ENCODE results near the gene NCKAP5. TPM values are rescaled to one million over a fixed set of nuclear protein-coding genes. Genes with fewer than 3 reads are reported as not detected.

The NCKAP5 gene
- total and polyA plus RNA-seq, 7 experiments from 2014 or later = 0.12 TPM; not detected in 6

DNA sequence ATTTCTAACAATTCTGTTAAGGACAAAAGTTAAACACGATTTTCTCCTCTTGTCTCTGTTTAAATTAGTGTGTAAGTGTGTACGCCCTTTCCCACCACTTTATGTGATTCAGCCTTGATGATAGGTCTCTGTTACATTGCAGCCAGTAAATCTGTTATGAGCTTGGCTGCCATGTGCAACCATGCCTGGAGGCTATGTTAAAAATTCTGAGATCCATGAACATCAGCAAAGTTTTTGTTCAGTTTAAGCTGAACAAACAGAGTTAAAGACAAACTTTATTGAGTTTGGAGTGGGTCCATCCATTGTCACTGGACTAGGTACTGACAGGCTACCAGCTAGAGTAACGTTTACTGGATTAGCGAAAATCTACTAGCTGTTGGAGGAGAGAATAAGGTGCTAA is 110.4 kb downstream of the NCKAP5 start:
- no peaks in the 10 kb centered on the region for H3K4me1 Mint-ChIP-seq
- ATAC-seq (no peak), DNase-seq (no peak)
- no peaks in the 10 kb centered on the region for H3K27me3 ChIP-seq (ENCODE audit: control insufficient read depth in 2 of 2, insufficient read depth in 2 of 2, low read length in 2 of 2)
- intact Hi-C loops (cut with micrococcal nuclease) = no loop called here
- H3K9me3 Mint-ChIP-seq = peaks cover 0 to 12% (median 2%) of the 10 kb centered on the region in 11 donors
- no peak overlapping the region for H3K27ac ChIP-seq (ENCODE audit: low read depth, low read length)
- H3K36me3 ChIP-seq (ENCODE audit: control insufficient read depth in 2 of 3, insufficient read depth in 3 of 3, low read length in 3 of 3) = no peaks in the 10 kb centered on the region
- H3K36me3 Mint-ChIP-seq = no peaks in the 10 kb centered on the region
- H3K27me3 Mint-ChIP-seq = no peaks in the 10 kb centered on the region
- POLR2A ChIA-PET = no interaction called here
- no peak overlapping the region for H3K27ac Mint-ChIP-seq
- CTCF ChIA-PET = no interaction called here
- no peaks in the 10 kb centered on the region for H3K9me3 ChIP-seq (ENCODE audit: control insufficient read depth in 2 of 3, low read length in 3 of 3)
- H3K4me3 ChIP-seq (ENCODE audit: low read length) = no peak overlapping the region
- no peak overlapping the region for H3K4me3 Mint-ChIP-seq
- H3K4me1 ChIP-seq (ENCODE audit: control insufficient read depth in 2 of 2, insufficient read depth in 2 of 2, low read length in 2 of 2) = no peaks in the 10 kb centered on the region

DNA sequence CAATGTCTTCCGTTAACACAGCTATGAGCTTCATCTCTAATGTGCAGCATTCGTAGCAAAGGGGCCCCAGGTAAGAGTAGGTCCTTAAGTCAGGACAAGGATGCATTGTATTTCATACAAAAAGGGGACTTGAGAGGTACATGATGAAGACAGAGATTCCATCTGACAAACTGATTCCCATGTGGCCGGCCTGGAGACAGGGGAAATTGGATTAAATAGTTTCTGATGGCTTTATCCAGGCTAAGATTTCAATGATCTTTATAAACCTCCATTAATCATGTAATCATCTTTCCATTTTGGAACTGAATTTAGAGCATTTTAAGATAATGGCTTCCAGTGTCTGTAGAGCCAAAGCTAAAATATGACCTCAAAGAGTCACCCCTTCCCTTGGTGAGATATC is 111.3 kb downstream of the NCKAP5 start:
- Histone ChIP-seq H3K4me3 (ENCODE audit: low read length) (no peak overlapping the region), H3K9me3 (ENCODE audit: control insufficient read depth in 2 of 3, low read length in 3 of 3) (no peaks in the 10 kb centered on the region), H3K27ac (ENCODE audit: low read depth, low read length) (no peak overlapping the region), H3K4me1 (ENCODE audit: control insufficient read depth in 2 of 2, insufficient read depth in 2 of 2, low read length in 2 of 2) (no peaks in the 10 kb centered on the region), H3K36me3 (ENCODE audit: control insufficient read depth in 2 of 3, insufficient read depth in 3 of 3, low read length in 3 of 3) (no peaks in the 10 kb centered on the region), H3K27me3 (ENCODE audit: control insufficient read depth in 2 of 2, insufficient read depth in 2 of 2, low read length in 2 of 2) (no peaks in the 10 kb centered on the region)
- Mint-ChIP-seq H3K36me3 (no peaks in the 10 kb centered on the region), H3K4me3 (no peak overlapping the region), H3K27ac (no peak overlapping the region), H3K9me3 (peaks cover 0 to 12% (median 2%) of the 10 kb centered on the region in 11 donors), H3K4me1 (no peaks in the 10 kb centered on the region), H3K27me3 (no peaks in the 10 kb centered on the region)
- intact Hi-C loops (cut with micrococcal nuclease) = no loop called here
- no peak for ATAC-seq
- DNase-seq = no peak
- ChIA-PET CTCF (no interaction called here), POLR2A (no interaction called here)

DNA sequence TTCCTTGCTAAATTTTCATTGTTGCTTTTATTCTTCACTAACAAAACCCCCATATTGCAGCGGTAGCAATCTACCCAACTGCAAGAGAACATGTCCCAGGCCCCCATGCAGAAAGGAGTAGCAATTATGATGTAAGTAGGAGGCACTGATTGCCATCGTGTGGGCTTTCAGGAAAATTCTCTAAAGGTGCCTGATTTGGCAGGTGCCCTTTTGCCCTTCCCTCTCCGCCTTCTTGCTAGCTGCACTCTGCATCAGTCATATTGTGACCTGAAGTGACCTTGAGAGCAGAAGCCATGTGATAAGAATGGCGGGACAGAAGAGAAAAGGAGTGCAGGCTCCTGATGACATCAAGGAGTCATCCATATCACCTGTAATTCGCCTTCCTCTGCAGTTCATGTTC is 112.1 kb downstream of the NCKAP5 start:
- no peaks in the 10 kb centered on the region for H3K4me1 Mint-ChIP-seq
- intact Hi-C loops (cut with micrococcal nuclease) = no loop called here
- Histone ChIP-seq H3K27me3 (ENCODE audit: control insufficient read depth in 2 of 2, insufficient read depth in 2 of 2, low read length in 2 of 2) (no peaks in the 10 kb centered on the region), H3K4me3 (ENCODE audit: low read length) (no peak overlapping the region), H3K27ac (ENCODE audit: low read depth, low read length) (no peak overlapping the region), H3K4me1 (ENCODE audit: control insufficient read depth in 2 of 2, insufficient read depth in 2 of 2, low read length in 2 of 2) (no peaks in the 10 kb centered on the region), H3K36me3 (ENCODE audit: control insufficient read depth in 2 of 3, insufficient read depth in 3 of 3, low read length in 3 of 3) (no peaks in the 10 kb centered on the region), H3K9me3 (ENCODE audit: control insufficient read depth in 2 of 3, low read length in 3 of 3) (no peaks in the 10 kb centered on the region)
- no peak overlapping the region for H3K4me3 Mint-ChIP-seq
- no peaks in the 10 kb centered on the region for H3K36me3 Mint-ChIP-seq
- ChIA-PET POLR2A (no interaction called here), CTCF (interaction anchor here (1.1 kb wide), 1 partner anchor 13 kb away, joined by 3 read pairs; no protein-coding TSS in a partner anchor)
- ATAC-seq (no peak), DNase-seq (no peak)
- peaks cover 0 to 12% (median 0%) of the 10 kb centered on the region in 11 donors for H3K9me3 Mint-ChIP-seq
- peaks cover 0 to 6% (median 0%) of the 10 kb centered on the region in 5 donors for H3K27me3 Mint-ChIP-seq
- H3K27ac Mint-ChIP-seq = no peak overlapping the region

DNA sequence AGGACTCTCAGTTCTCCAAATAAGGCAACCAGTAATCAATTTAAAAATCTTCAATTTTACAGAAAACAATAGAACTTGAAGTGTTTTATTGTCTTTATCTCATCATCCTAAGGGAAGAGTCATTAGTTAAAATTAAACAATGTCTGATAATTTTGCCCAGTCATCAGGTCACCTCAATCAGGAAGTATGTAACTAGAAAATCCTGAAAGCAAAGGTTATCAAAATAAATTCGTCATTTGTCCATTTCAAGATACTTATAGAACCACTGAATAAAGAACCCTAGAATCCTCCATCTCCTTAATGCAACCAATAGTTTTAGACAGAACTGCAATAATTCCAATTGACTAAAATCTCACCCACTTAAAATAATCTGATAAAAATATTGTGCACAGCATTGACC is 115.2 kb downstream of the NCKAP5 start:
- Histone ChIP-seq H3K27me3 (ENCODE audit: control insufficient read depth in 2 of 2, insufficient read depth in 2 of 2, low read length in 2 of 2) (no peaks in the 10 kb centered on the region), H3K27ac (ENCODE audit: low read depth, low read length) (no peak overlapping the region), H3K9me3 (ENCODE audit: control insufficient read depth in 2 of 3, low read length in 3 of 3) (no peaks in the 10 kb centered on the region), H3K4me1 (ENCODE audit: control insufficient read depth in 2 of 2, insufficient read depth in 2 of 2, low read length in 2 of 2) (no peaks in the 10 kb centered on the region), H3K36me3 (ENCODE audit: control insufficient read depth in 2 of 3, insufficient read depth in 3 of 3, low read length in 3 of 3) (no peaks in the 10 kb centered on the region), H3K4me3 (ENCODE audit: low read length) (no peak overlapping the region)
- no peaks in the 10 kb centered on the region for H3K36me3 Mint-ChIP-seq
- no peak for DNase-seq
- H3K27ac Mint-ChIP-seq = no peak overlapping the region
- no peaks in the 10 kb centered on the region for H3K4me1 Mint-ChIP-seq
- H3K27me3 Mint-ChIP-seq = peaks cover 0 to 10% (median 0%) of the 10 kb centered on the region in 5 donors
- no peak for ATAC-seq
- H3K9me3 Mint-ChIP-seq = peaks cover 0 to 12% (median 2%) of the 10 kb centered on the region in 11 donors
- ChIA-PET POLR2A (no interaction called here), CTCF (no interaction called here)
- no peak overlapping the region for H3K4me3 Mint-ChIP-seq
- intact Hi-C loops (cut with micrococcal nuclease) = no loop called here

DNA sequence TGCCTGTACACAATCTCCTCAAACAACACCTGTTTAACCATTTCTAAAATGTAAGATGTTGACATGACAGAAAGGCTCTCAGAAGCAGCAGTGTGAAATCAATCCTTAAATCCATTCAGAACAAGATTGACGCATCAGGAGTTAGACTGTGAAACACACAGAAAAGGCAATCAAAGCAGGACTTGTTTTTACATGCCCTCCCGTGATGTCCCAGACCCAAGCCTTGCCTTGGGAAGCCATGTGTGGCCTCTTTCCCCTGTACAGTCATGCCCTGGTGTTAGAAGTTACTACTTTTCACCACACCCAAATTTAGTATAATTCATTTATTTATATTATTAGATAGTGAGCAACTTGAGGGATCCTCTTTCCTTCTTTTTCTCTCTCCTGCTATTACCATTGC is 115.7 kb downstream of the NCKAP5 start:
- H3K4me3 Mint-ChIP-seq = no peak overlapping the region
- peaks cover 0 to 12% (median 2%) of the 10 kb centered on the region in 11 donors for H3K9me3 Mint-ChIP-seq
- H3K36me3 Mint-ChIP-seq = no peaks in the 10 kb centered on the region
- peaks cover 0 to 10% (median 0%) of the 10 kb centered on the region in 5 donors for H3K27me3 Mint-ChIP-seq
- intact Hi-C loops (cut with micrococcal nuclease) = no loop called here
- Histone ChIP-seq H3K9me3 (ENCODE audit: control insufficient read depth in 2 of 3, low read length in 3 of 3) (no peaks in the 10 kb centered on the region), H3K4me3 (ENCODE audit: low read length) (no peak overlapping the region), H3K36me3 (ENCODE audit: control insufficient read depth in 2 of 3, insufficient read depth in 3 of 3, low read length in 3 of 3) (no peaks in the 10 kb centered on the region), H3K4me1 (ENCODE audit: control insufficient read depth in 2 of 2, insufficient read depth in 2 of 2, low read length in 2 of 2) (no peaks in the 10 kb centered on the region), H3K27me3 (ENCODE audit: control insufficient read depth in 2 of 2, insufficient read depth in 2 of 2, low read length in 2 of 2) (no peaks in the 10 kb centered on the region), H3K27ac (ENCODE audit: low read depth, low read length) (no peak overlapping the region)
- no peak for DNase-seq
- ChIA-PET CTCF (no interaction called here), POLR2A (no interaction called here)
- no peak overlapping the region for H3K27ac Mint-ChIP-seq
- no peaks in the 10 kb centered on the region for H3K4me1 Mint-ChIP-seq
- no peak for ATAC-seq

DNA sequence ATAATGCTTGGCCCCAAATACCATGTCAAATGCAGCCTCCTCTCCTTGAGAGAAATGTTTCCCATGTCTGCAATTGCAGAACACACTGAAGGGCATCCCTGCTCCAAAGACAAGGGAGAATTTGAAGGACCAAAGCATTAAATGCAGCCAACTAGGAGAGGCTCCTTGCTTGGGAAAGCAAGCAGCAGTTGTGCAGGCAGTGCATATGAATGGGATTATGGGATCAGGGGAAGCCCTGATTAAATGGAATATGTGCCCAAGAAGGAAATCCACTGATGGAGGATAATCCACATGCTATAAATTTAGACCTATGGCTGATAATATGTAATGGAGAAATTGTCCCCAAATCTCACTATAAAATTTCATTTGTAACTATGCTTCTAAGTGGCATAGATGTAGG is 116.1 kb downstream of the NCKAP5 start:
- ATAC-seq (no peak), DNase-seq (no peak)
- POLR2A ChIA-PET = no interaction called here
- Mint-ChIP-seq H3K9me3 (peaks cover 0 to 9% (median 2%) of the 10 kb centered on the region in 11 donors), H3K27me3 (peaks cover 0 to 10% (median 0%) of the 10 kb centered on the region in 5 donors), H3K36me3 (no peaks in the 10 kb centered on the region), H3K27ac (no peak overlapping the region), H3K4me1 (no peaks in the 10 kb centered on the region), H3K4me3 (no peak overlapping the region)
- no peak overlapping the region for H3K27ac ChIP-seq (ENCODE audit: low read depth, low read length)
- H3K4me3 ChIP-seq (ENCODE audit: low read length) = no peak overlapping the region
- H3K36me3 ChIP-seq (ENCODE audit: control insufficient read depth in 2 of 3, insufficient read depth in 3 of 3, low read length in 3 of 3) = no peaks in the 10 kb centered on the region
- no peaks in the 10 kb centered on the region for H3K27me3 ChIP-seq (ENCODE audit: control insufficient read depth in 2 of 2, insufficient read depth in 2 of 2, low read length in 2 of 2)
- no peaks in the 10 kb centered on the region for H3K9me3 ChIP-seq (ENCODE audit: control insufficient read depth in 2 of 3, low read length in 3 of 3)
- intact Hi-C loops (cut with micrococcal nuclease) = no loop called here
- H3K4me1 ChIP-seq (ENCODE audit: control insufficient read depth in 2 of 2, insufficient read depth in 2 of 2, low read length in 2 of 2) = no peaks in the 10 kb centered on the region
- CTCF ChIA-PET = no interaction called here

DNA sequence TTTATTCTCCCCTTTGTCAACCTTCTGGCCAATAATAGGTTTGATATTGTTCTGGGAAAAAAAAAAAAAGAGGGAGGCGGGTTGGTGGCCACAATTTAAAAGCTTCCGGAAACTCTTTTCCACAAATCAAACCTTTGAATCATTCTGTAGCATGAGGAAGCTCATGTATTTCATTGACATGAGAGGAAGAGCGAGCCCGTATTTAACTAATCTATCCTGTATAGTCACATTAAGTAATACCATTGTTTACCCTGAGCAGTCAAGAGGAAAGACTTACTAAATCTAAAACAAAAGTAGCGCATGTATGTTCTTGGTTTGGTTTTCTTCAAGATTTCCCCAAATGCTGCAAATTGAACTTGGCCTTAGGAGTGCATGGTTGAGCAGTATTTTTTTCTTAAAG is 120.1 kb downstream of the NCKAP5 start:
- Mint-ChIP-seq H3K27ac (no peak overlapping the region), H3K27me3 (peaks cover 0 to 15% (median 0%) of the 10 kb centered on the region in 5 donors), H3K4me1 (no peaks in the 10 kb centered on the region), H3K36me3 (no peaks in the 10 kb centered on the region), H3K4me3 (no peak overlapping the region), H3K9me3 (peaks cover 0 to 13% (median 5%) of the 10 kb centered on the region in 11 donors)
- POLR2A ChIA-PET = no interaction called here
- Histone ChIP-seq H3K27me3 (ENCODE audit: control insufficient read depth in 2 of 2, insufficient read depth in 2 of 2, low read length in 2 of 2) (no peaks in the 10 kb centered on the region), H3K27ac (ENCODE audit: low read depth, low read length) (no peak overlapping the region), H3K4me3 (ENCODE audit: low read length) (no peak overlapping the region), H3K9me3 (ENCODE audit: control insufficient read depth in 2 of 3, low read length in 3 of 3) (no peaks in the 10 kb centered on the region), H3K36me3 (ENCODE audit: control insufficient read depth in 2 of 3, insufficient read depth in 3 of 3, low read length in 3 of 3) (no peaks in the 10 kb centered on the region), H3K4me1 (ENCODE audit: control insufficient read depth in 2 of 2, insufficient read depth in 2 of 2, low read length in 2 of 2) (no peaks in the 10 kb centered on the region)
- CTCF ChIA-PET = no interaction called here
- ATAC-seq (no peak), DNase-seq (no peak)
- intact Hi-C loops (cut with micrococcal nuclease) = no loop called here

All from naive thymus-derived CD4-positive, alpha-beta T cell (primary cell).